Measurements from ENCODE around the gene LFNG. TPM values are rescaled to one million over a fixed set of nuclear protein-coding genes. Genes with fewer than 3 reads are reported as not detected.

LFNG gene
- total and polyA plus RNA-seq, 9 donors, result 0.86 to 8.2 (median 3.3) TPM

DNA sequence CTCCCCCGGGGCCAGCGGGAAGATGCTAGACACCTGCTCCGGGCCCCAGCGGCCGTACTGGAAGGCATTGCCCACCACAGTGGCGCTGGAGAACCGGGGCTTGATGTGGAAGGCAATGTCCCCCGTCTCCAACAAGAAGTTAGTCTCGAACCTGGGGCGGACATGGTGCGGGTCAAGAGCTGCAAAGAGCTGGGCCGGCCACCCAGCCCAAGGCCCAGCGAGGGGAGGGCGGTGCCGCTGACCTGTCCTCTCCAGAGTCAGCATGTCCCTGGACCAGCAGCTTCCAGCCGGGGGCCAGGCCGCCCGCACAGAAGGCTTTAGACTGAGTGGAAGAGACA, 43.9 kb upstream of the LFNG start:
- no peak for DNase-seq
- no peaks in the 10 kb centered on the region for H3K27me3 ChIP-seq
- TF ChIP-seq, protein P1, sequence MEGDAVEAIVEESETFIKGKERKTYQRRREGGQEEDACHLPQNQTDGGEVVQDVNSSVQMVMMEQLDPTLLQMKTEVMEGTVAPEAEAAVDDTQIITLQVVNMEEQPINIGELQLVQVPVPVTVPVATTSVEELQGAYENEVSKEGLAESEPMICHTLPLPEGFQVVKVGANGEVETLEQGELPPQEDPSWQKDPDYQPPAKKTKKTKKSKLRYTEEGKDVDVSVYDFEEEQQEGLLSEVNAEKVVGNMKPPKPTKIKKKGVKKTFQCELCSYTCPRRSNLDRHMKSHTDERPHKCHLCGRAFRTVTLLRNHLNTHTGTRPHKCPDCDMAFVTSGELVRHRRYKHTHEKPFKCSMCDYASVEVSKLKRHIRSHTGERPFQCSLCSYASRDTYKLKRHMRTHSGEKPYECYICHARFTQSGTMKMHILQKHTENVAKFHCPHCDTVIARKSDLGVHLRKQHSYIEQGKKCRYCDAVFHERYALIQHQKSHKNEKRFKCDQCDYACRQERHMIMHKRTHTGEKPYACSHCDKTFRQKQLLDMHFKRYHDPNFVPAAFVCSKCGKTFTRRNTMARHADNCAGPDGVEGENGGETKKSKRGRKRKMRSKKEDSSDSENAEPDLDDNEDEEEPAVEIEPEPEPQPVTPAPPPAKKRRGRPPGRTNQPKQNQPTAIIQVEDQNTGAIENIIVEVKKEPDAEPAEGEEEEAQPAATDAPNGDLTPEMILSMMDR (IDR thresholded peaks at IDR 0.05), result no peak
- TF ChIP-seq POLR2A (IDR thresholded peaks at IDR 0.05) (no peak), EP300 (IDR thresholded peaks at IDR 0.05) (no peak)
- H3K27ac ChIP-seq, result no peak overlapping the region
- H3K36me3 ChIP-seq, result no peaks in the 10 kb centered on the region
- intact Hi-C loops (cut with DNase I), result loop anchor here in 1 of 4 donors (10.0 kb wide), 1 partner anchor 99 kb away; no protein-coding TSS in a partner anchor
- no peak overlapping the region for H3K4me3 ChIP-seq
- no peaks in the 10 kb centered on the region for H3K4me1 ChIP-seq (ENCODE audit: insufficient read depth)
- H3K9me3 ChIP-seq, result no peaks in the 10 kb centered on the region
- 91 to 94% (median 92%) methylated on average over 18 of the region's 18 CpGs for WGBS, 3 donors

DNA sequence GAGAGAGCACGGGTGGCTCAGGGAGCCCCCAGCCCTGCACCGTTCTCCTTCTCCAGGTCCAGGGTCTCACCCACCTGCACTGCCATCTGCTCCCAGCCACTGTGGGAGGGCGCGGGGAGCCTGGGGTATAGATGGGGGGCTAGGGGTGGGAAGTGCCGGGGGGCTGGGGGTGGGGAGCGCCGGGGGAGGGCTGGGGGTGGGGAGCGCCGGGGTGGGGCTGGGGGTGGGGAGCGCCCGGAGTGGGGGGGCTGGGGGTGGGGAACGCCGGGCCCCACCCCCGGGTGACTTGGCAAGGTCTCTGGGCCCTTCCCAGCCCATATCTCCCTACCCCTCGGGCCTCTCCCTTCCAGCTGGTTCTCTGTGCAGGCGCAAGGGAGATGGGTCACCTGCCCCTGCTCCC, 43.3 kb upstream of the LFNG start, which contains the start of gene GRIFIN:
TSS of gene GRIFIN (minus strand) at position 101 of the 400 bp plus-strand sequence. CDS start at position 86, 15 bp downstream.
- no peaks in the 10 kb centered on the region for H3K36me3 ChIP-seq
- no peak within 1 kb of the TSS for H3K27ac ChIP-seq
- TF ChIP-seq POLR2A (IDR thresholded peaks at IDR 0.05), result no peak
- TF ChIP-seq EP300 (IDR thresholded peaks at IDR 0.05), result no peak
- TF ChIP-seq, protein P1 (IDR thresholded peaks at IDR 0.05), result no peak
- H3K27me3 ChIP-seq, result no peaks in the 10 kb centered on the region
- WGBS, 3 donors, result 50 to 57% (median 51%) methylated on average over 12 to 16 of the region's 16 CpGs
- H3K4me3 ChIP-seq, result no peak within 1 kb of the TSS
- intact Hi-C loops (cut with DNase I), result loop anchor here in 1 of 4 donors (10.0 kb wide), 1 partner anchor 99 kb away; no protein-coding TSS in a partner anchor
- no peak for DNase-seq
- no peaks in the 10 kb centered on the region for H3K9me3 ChIP-seq
- no peaks in the 10 kb centered on the region for H3K4me1 ChIP-seq (ENCODE audit: insufficient read depth)

DNA sequence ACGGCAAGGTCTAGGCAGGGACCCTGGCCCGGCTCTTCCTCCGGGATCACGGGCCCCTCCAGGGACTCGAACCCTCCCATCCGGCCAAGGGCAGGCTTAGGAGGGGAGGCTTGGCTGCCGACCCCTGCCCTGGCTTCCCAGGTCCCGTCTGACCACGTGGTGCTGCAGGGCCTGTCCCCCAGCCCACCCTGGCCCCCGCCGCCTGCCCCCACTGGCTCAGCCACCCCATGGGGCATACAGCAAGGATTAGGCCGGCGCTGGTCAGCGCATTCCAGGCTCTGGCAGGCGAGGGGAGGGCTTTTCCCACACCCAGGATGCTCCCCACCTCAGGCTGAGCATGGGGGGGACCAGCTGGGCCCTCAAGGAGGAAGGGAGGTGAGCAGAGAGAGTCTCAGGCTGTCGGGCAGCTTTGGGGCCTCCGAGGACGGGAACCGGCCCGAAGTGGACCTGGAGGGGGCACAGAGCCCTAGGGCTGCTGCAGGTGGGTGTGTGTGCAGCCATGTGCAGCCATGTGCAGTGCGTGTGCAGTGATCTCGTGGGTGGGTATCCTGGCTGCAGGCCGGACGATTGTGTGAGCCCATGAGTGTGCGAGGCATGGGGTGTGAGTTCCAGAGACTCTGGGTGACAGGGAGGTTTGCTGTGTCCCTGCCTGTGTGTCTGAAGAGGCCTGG, 42.7 kb upstream of the LFNG start:
- TF ChIP-seq POLR2A (IDR thresholded peaks at IDR 0.05) (no peak), EP300 (IDR thresholded peaks at IDR 0.05) (no peak)
- TF ChIP-seq, protein P1 (IDR thresholded peaks at IDR 0.05), result no peak
- H3K27ac ChIP-seq, result no peak overlapping the region
- no peak overlapping the region for H3K4me3 ChIP-seq
- H3K9me3 ChIP-seq, result no peaks in the 10 kb centered on the region
- no peaks in the 10 kb centered on the region for H3K4me1 ChIP-seq (ENCODE audit: insufficient read depth)
- no peak for DNase-seq
- WGBS, 3 donors, result 70 to 76% (median 70%) methylated on average over 23 to 25 of the region's 25 CpGs
- no peaks in the 10 kb centered on the region for H3K36me3 ChIP-seq
- intact Hi-C loops (cut with DNase I), result loop anchor here in 1 of 4 donors (10.0 kb wide), 1 partner anchor 98 kb away; no protein-coding TSS in a partner anchor
- H3K27me3 ChIP-seq, result no peaks in the 10 kb centered on the region

DNA sequence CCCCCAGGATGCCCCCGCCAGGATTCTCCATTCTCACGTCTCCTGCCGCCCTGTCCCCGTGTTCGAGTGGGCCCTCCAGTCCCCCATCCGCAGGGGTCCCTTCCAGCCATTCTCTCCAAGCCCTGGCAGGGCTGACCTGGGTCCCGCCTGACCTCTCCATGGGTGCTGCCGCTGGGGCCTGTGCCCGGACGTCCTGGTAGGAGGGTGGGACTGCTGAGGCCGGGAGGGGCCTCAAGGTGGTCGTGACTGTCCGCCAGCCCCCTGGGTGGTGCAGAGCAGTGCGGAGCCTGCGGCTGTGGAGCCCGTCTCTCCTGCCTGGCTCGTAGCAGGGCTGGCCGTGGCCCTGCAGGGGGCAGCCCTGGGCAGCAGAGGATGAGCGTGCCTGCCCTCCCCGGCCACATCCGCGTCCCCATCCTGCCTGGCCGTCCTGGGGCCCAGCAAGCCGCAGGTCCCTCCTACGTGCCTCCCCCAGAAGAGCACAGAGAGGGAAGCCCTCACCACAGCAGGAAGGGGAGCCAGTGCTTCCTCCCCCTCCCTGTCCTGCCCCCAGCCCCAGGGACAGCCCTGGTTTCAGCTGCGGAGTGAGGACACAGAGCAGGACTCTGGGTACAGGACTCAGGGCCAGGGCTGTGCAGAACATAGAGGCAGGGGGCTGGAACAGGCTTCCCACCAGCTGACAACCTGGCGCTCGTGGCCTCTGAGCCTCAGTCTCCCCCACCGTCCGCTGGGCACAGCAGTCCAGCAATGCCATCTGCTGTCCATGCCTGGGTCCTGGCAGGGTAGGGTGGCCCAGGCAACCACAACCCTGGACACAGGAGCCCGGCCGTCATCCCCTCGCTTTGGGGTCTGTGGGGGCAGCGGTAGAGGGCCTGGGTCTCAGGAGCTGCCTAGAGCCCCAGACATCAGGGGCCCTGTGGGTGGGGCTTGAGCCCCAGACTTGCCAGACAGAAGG, 41.9 kb upstream of the LFNG start:
- 47 to 51% (median 49%) methylated on average over 33 to 34 of the region's 34 CpGs for WGBS, 3 donors
- TF ChIP-seq, protein P1 (IDR thresholded peaks at IDR 0.05), result peak in 1 of 3 donors; percentile 27
- TF ChIP-seq EP300 (IDR thresholded peaks at IDR 0.05), result no peak
- no peak overlapping the region for H3K4me3 ChIP-seq
- no peaks in the 10 kb centered on the region for H3K4me1 ChIP-seq (ENCODE audit: insufficient read depth)
- H3K36me3 ChIP-seq, result no peaks in the 10 kb centered on the region
- no peak for DNase-seq
- no peak overlapping the region for H3K27ac ChIP-seq
- intact Hi-C loops (cut with DNase I), result loop anchor here in 1 of 4 donors (10.0 kb wide), 1 partner anchor 97 kb away; no protein-coding TSS in a partner anchor
- no peaks in the 10 kb centered on the region for H3K27me3 ChIP-seq
- H3K9me3 ChIP-seq, result no peaks in the 10 kb centered on the region
